Measurements from ENCODE around the gene EZR.
"Not testable (repeated sequence)": the region's sequence is repeated elsewhere in the genome, so short reads cannot be mapped to it uniquely, and the experiment has no call there.

The EZR gene

DNA sequence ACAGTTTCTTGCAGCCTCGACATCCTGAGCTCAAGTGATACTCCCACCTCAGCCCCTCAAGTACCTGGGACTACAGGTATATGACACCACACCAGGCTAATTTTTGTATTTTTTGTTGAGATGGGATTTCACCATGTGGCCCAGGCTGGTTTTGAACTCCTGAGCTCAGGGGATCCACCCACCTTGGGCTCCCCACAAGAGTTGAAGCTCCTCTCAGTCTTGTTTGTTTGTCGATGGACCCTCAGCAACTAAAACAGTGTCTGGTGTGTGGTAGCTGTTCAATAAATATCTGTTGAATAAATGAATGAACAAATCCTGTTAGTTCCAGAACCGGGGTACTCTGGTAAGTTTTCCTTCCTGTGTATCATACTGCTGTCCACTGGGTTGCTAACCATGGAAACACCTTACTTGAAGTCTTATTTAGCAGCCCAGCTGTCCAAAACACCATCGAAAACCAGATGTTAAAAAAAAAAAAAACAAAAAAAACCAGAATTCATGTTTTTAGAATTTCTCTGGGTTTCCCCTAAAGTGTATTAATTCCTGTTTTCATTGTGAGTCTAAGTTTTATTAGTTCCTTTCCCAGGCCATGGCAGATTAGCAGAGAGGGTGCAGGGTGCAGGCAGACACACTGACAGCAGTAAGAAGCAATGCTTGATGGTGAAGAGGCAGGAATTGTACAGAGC is 7.8 kb upstream of the EZR start:
- Histone ChIP-seq H3K27me3 (ENCODE audit: insufficient read depth, low read length) (no peaks in the 10 kb centered on the region), H3K4me3 (ENCODE audit: low read length) (no peak overlapping the region), H3K4me1 (ENCODE audit: insufficient read depth, low read length) (peaks cover 13% of the 10 kb centered on the region; the same call in 1 of the 2 replicates), H3K27ac (ENCODE audit: low read length) (no peak overlapping the region), H3K9ac (ENCODE audit: low read depth, low read length) (no peak overlapping the region), H3K36me3 (ENCODE audit: insufficient read depth, low read depth, low read length) (no peaks in the 10 kb centered on the region), H3K9me3 (ENCODE audit: insufficient read depth, low read depth, low read length) (no peaks in the 10 kb centered on the region)

GRCh38 chr6:158825951-158826306 is 6.8 kb upstream of the EZR start:
- no peaks in the 10 kb centered on the region for H3K36me3 ChIP-seq (ENCODE audit: insufficient read depth, low read depth, low read length)
- no peaks in the 10 kb centered on the region for H3K9me3 ChIP-seq (ENCODE audit: insufficient read depth, low read depth, low read length)
- H3K9ac ChIP-seq (ENCODE audit: low read depth, low read length), result no peak overlapping the region
- H3K27me3 ChIP-seq (ENCODE audit: insufficient read depth, low read length), result no peaks in the 10 kb centered on the region
- no peak overlapping the region for H3K4me3 ChIP-seq (ENCODE audit: low read length)
- no peak overlapping the region for H3K27ac ChIP-seq (ENCODE audit: low read length)
- H3K4me1 ChIP-seq (ENCODE audit: insufficient read depth, low read length), result peaks cover 13% of the 10 kb centered on the region; the same call in 1 of the 2 replicates

DNA sequence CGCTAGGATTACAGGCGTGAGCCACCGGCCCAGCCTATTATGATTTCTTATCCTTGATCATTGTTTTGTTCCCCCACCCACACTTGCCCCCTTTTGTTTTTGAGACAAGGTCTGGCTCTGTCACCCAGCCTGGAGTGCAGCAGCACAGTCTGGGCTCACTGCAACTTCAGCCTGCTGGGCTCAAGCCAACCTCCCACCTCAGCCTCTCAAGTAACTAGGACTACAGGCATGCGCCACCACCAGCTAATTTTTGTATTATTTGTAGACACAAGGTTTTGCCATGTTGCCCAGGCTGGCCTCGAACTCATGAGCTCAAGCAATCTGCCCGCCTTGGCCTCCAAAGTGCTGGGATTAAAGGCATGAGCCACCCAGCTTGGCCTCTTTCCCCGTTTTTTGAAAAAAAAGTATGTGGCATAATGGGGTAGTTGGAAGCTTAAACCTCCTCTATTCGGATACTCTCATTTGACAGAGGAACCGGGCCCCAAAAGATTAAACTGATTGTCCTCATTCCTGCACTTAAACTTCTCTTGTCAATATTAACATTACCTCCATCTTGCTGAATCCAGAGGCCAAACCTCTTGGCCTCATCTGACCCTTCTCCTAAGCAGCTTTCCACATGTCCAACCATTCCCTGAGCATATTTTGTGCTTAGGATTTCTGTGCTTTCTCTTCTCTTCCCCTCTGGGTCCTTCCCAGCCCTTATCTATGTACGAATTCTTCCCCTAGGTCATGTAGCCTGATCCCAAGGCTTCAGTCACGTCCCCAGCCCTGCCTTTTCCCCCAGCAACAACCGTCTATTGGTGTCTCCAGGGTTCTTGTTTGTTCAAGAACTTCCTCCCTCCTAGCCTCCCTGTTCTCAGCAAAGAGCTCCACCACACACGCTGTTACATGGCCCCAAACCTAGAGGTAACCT is 6.1 kb upstream of the EZR start:
- Histone ChIP-seq H3K36me3 (ENCODE audit: insufficient read depth, low read depth, low read length) (no peaks in the 10 kb centered on the region), H3K4me3 (ENCODE audit: low read length) (no peak overlapping the region), H3K27me3 (ENCODE audit: insufficient read depth, low read length) (peaks cover 3% of the 10 kb centered on the region), H3K9me3 (ENCODE audit: insufficient read depth, low read depth, low read length) (no peaks in the 10 kb centered on the region), H3K4me1 (ENCODE audit: insufficient read depth, low read length) (peaks cover 13% of the 10 kb centered on the region; the same call in 1 of the 2 replicates), H3K9ac (ENCODE audit: low read depth, low read length) (no peak overlapping the region), H3K27ac (ENCODE audit: low read length) (no peak overlapping the region)

DNA sequence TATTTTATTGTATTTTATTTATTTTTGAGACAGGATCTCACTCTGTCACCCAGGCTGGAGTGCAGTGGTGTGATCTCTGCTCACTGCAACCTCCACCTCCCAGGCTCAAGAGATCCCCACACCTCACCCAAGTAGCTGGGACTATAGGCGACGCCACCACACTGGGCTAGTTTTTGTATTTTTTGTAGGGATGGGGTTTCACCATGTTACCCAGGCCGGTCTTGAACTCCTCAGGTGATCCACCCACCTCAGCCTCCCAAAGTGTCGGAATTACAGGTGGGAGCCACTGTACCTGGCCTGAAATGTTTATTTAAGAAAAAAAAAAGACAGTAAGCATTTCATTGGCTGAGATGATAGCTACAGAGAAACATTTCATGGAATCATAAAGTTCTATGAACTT is 4.4 kb upstream of the EZR start:
- H3K4me3 ChIP-seq (ENCODE audit: low read length); H3K27ac ChIP-seq (ENCODE audit: low read length); H3K9me3 ChIP-seq (ENCODE audit: insufficient read depth, low read depth, low read length); H3K36me3 ChIP-seq (ENCODE audit: insufficient read depth, low read depth, low read length); H3K9ac ChIP-seq (ENCODE audit: low read depth, low read length): not testable (repeated sequence)
- peaks cover 11% of the 10 kb centered on the region for H3K27me3 ChIP-seq (ENCODE audit: insufficient read depth, low read length)
- peaks cover 10% of the 10 kb centered on the region; the same call in 1 of the 2 replicates for H3K4me1 ChIP-seq (ENCODE audit: insufficient read depth, low read length)

- Histone ChIP-seq H3K4me3 (ENCODE audit: low read length) (peak overlapping the region; percentile 89; the same call in 1 of the 2 replicates), H3K9ac (ENCODE audit: low read depth, low read length) (no peak overlapping the region), H3K4me1 (ENCODE audit: insufficient read depth, low read length) (peaks cover 20% of the 10 kb centered on the region; the same call in 1 of the 2 replicates), H3K36me3 (ENCODE audit: insufficient read depth, low read depth, low read length) (peaks cover 28% of the 10 kb centered on the region), H3K9me3 (ENCODE audit: insufficient read depth, low read depth, low read length) (peaks cover 5% of the 10 kb centered on the region), H3K27me3 (ENCODE audit: insufficient read depth, low read length) (peaks cover 11% of the 10 kb centered on the region), H3K27ac (ENCODE audit: low read length) (no peak overlapping the region)
Measured at GRCh38 chr6:158819977-158820622, 932 bp upstream of the EZR start.

DNA sequence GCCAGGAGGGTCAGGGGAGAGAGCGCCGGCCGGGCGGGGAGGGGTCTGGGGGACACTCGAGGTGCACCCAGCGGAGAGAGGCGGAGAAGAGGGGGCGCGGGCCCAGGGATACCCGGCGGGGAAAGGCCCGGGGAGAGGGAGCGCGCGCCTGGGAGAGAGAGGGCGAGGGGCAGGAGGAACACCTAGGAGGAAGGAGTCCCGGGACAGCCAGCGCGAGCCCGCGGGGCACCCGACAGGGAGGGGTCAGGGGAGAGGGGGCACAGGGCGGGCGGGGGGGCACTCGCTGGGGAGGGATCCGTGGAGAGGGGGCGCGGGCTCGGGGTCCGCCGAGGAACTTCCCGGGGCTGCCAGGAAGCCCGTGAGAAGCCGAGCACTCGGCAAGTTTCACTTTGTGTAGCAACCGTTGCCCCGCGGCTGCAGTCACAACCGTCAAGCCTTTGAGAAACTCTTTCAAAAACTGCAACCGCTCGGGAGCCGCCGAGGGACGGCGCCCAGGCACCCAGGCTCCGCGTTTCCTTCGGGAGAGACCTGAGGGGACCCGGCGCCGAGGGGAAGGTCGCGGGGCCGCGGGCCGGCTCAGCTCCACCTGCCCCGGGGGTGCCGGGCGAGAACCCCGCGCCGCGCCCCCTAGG is 471 bp downstream of the EZR start:
- H3K36me3 ChIP-seq (ENCODE audit: insufficient read depth, low read depth, low read length), result peaks cover 42% of the 10 kb centered on the region
- H3K4me3 ChIP-seq (ENCODE audit: low read length), result peak overlapping the region; percentile 89
- H3K27me3 ChIP-seq (ENCODE audit: insufficient read depth, low read length), result peaks cover 11% of the 10 kb centered on the region
- H3K4me1 ChIP-seq (ENCODE audit: insufficient read depth, low read length), result peaks cover 31% of the 10 kb centered on the region
- no peak overlapping the region for H3K27ac ChIP-seq (ENCODE audit: low read length)
- peak overlapping the region; percentile 76; the same call in 1 of the 2 replicates for H3K9ac ChIP-seq (ENCODE audit: low read depth, low read length)
- H3K9me3 ChIP-seq (ENCODE audit: insufficient read depth, low read depth, low read length), result peaks cover 5% of the 10 kb centered on the region

DNA sequence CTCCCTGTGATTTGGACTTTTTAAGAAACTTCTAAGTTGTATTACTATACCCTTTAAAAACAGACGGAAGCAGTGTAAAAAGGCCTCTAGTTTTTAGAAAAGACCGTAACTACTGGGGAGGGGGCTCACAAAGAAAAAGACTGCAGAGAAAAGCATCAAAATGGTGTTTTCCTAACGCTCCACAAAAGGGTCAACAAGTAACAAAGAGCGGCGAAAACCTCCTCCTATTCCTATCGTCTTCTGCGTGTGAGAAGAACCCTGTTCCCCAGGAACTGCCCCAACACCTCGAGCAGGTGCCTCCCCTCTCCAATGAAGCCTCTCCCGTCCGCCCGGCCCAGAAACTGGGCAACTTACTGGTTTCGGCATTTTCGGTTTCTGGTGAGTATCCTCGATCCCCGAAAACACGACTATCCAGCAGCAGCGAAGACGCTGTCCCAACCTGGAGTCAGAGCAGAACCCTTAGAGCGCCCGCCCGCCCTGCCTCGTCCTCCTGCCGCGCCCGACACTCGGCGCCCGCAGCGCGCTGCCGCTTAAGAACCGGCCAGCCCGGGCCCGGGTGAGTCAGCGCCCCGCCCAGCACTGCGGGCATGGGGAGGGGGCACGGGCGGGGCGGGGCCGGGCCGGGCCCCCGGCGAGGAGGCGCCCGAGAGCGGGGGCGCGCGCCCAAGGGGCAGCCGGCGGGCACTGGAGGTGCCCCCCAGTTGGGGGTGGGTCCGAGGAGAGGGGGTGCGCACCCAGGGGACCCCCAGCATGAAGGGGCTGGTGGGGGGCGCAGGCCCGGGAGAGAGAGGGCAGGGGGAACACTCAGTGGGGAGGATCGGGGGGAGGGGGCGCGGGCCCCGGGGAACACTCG is 1.2 kb downstream of the EZR start:
- Histone ChIP-seq H3K36me3 (ENCODE audit: insufficient read depth, low read depth, low read length) (peaks cover 49% of the 10 kb centered on the region), H3K27me3 (ENCODE audit: insufficient read depth, low read length) (peaks cover 11% of the 10 kb centered on the region), H3K9ac (ENCODE audit: low read depth, low read length) (peak overlapping the region; percentile 82), H3K4me3 (ENCODE audit: low read length) (peak overlapping the region; percentile 89), H3K9me3 (ENCODE audit: insufficient read depth, low read depth, low read length) (peaks cover 5% of the 10 kb centered on the region), H3K4me1 (ENCODE audit: insufficient read depth, low read length) (peaks cover 35% of the 10 kb centered on the region), H3K27ac (ENCODE audit: low read length) (no peak overlapping the region)

- Histone ChIP-seq H3K27ac (ENCODE audit: low read length) (no peak overlapping the region), H3K4me3 (ENCODE audit: low read length) (peak overlapping the region; percentile 89), H3K9me3 (ENCODE audit: insufficient read depth, low read depth, low read length) (peaks cover 5% of the 10 kb centered on the region), H3K36me3 (ENCODE audit: insufficient read depth, low read depth, low read length) (peaks cover 58% of the 10 kb centered on the region), H3K9ac (ENCODE audit: low read depth, low read length) (peak overlapping the region; percentile 82), H3K27me3 (ENCODE audit: insufficient read depth, low read length) (peaks cover 11% of the 10 kb centered on the region), H3K4me1 (ENCODE audit: insufficient read depth, low read length) (peaks cover 37% of the 10 kb centered on the region)
Measured at GRCh38 chr6:158816803-158817727, 2.1 kb downstream of the EZR start.

DNA sequence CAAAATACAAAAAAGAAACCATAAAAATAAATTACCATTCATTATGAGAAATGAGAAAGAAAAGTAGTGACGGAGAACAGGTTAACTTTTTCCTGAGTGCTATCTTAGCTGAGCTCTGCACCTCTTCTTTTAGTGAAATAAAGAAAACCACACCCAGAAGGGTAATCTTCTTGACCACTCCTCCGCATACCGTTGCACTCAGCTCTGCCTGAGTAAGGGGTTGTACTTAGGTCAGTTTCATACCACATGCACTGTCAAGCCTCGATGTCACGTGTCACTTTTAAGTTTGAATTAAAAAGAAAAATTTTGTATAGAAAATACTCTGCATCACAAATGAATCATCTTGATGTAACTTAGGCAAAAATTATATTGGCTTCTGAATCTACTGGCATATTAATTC is 2.8 kb downstream of the EZR start:
- peak overlapping the region; percentile 89 for H3K4me3 ChIP-seq (ENCODE audit: low read length)
- H3K4me1 ChIP-seq (ENCODE audit: insufficient read depth, low read length), result peaks cover 43% of the 10 kb centered on the region

GRCh38 chr6:158815907-158816306 is 3.3 kb downstream of the EZR start:
- peaks cover 11% of the 10 kb centered on the region for H3K27me3 ChIP-seq (ENCODE audit: insufficient read depth, low read length)
- no peak overlapping the region for H3K9ac ChIP-seq (ENCODE audit: low read depth, low read length)
- H3K4me1 ChIP-seq (ENCODE audit: insufficient read depth, low read length), result peaks cover 46% of the 10 kb centered on the region
- peaks cover 70% of the 10 kb centered on the region for H3K36me3 ChIP-seq (ENCODE audit: insufficient read depth, low read depth, low read length)
- peak overlapping the region; percentile 89 for H3K4me3 ChIP-seq (ENCODE audit: low read length)
- no peak overlapping the region for H3K27ac ChIP-seq (ENCODE audit: low read length)
- peaks cover 5% of the 10 kb centered on the region for H3K9me3 ChIP-seq (ENCODE audit: insufficient read depth, low read depth, low read length)

More for the DNA sequence above, 2.8 kb downstream of the EZR start:
- Histone ChIP-seq H3K27ac (ENCODE audit: low read length) (no peak overlapping the region), H3K9me3 (ENCODE audit: insufficient read depth, low read depth, low read length) (peaks cover 5% of the 10 kb centered on the region), H3K36me3 (ENCODE audit: insufficient read depth, low read depth, low read length) (peaks cover 65% of the 10 kb centered on the region), H3K9ac (ENCODE audit: low read depth, low read length) (no peak overlapping the region), H3K27me3 (ENCODE audit: insufficient read depth, low read length) (peaks cover 11% of the 10 kb centered on the region)

Measured in iPS-20b (cell line).